Measurements from ENCODE around the gene KCND2.
A peak's percentile ranks its signal among the peaks of the same experiment; 100 is the strongest.

The KCND2 gene

DNA sequence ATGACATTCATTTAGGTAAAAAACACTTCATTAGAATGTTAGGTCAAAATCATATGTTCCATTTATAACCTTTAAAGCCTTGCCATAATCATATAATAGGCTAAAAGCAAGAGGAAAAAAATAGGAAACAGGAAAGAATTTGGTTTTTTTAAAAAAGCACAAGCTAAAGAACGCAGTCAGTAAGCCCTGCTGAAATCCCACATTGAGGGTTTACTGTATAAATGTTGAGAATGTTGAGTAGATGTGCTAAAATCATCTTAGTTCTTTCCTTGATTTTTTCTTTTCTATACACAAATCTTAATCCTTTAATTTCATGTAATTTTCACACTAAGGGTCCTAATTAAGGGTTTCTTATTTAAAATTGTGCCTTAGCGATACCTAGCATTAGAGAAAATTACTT is 452.0 kb downstream of the KCND2 start:
- H3K9me3 ChIP-seq (ENCODE audit: control insufficient read depth in 5 of 5, low read length in 5 of 5): no peaks in the 10 kb centered on the region
- no peak overlapping the region for H3K9ac ChIP-seq (ENCODE audit: low read length in 5 of 5)
- peak overlapping the region in 2 of 5 donors; percentile 6 to 14 for H3K4me3 ChIP-seq (ENCODE audit: low read depth in 1 of 5, low read length in 5 of 5)
- H3K36me3 ChIP-seq (ENCODE audit: control insufficient read depth in 5 of 5, insufficient read depth in 5 of 5, low read length in 5 of 5): no peaks in the 10 kb centered on the region
- no peaks in the 10 kb centered on the region for H3K27me3 ChIP-seq (ENCODE audit: control insufficient read depth in 5 of 5, insufficient read depth in 4 of 5, low read length in 5 of 5)
- H3K4me1 ChIP-seq (ENCODE audit: control insufficient read depth in 5 of 5, insufficient read depth in 5 of 5, low read length in 5 of 5): peaks cover 0 to 9% (median 4%) of the 10 kb centered on the region in 5 donors
- H3K27ac ChIP-seq (ENCODE audit: low read depth, low read length): no peak overlapping the region

- H3K4me3 ChIP-seq (ENCODE audit: low read depth in 1 of 5, low read length in 5 of 5): peak overlapping the region in 3 of 5 donors; percentile 6 to 14 (median 12)
- H3K9me3 ChIP-seq (ENCODE audit: control insufficient read depth in 5 of 5, low read length in 5 of 5): no peaks in the 10 kb centered on the region
- peaks cover 0 to 4% (median 0%) of the 10 kb centered on the region in 5 donors for H3K4me1 ChIP-seq (ENCODE audit: control insufficient read depth in 5 of 5, insufficient read depth in 5 of 5, low read length in 5 of 5)
- H3K27ac ChIP-seq (ENCODE audit: low read depth, low read length): no peak overlapping the region
- H3K9ac ChIP-seq (ENCODE audit: low read length in 5 of 5): no peak overlapping the region
- H3K36me3 ChIP-seq (ENCODE audit: control insufficient read depth in 5 of 5, insufficient read depth in 5 of 5, low read length in 5 of 5): no peaks in the 10 kb centered on the region
- H3K27me3 ChIP-seq (ENCODE audit: control insufficient read depth in 5 of 5, insufficient read depth in 4 of 5, low read length in 5 of 5): no peaks in the 10 kb centered on the region
These were observed 452.5 kb downstream of the KCND2 start for GRCh38 chr7:120725376-120726039.

GRCh38 chr7:120729245-120729644 is 456.3 kb downstream of the KCND2 start:
- Histone ChIP-seq H3K27me3 (ENCODE audit: control insufficient read depth in 5 of 5, insufficient read depth in 4 of 5, low read length in 5 of 5) (no peaks in the 10 kb centered on the region), H3K9ac (ENCODE audit: low read length in 5 of 5) (no peak overlapping the region), H3K4me1 (ENCODE audit: control insufficient read depth in 5 of 5, insufficient read depth in 5 of 5, low read length in 5 of 5) (peaks cover 0 to 7% (median 4%) of the 10 kb centered on the region in 5 donors), H3K27ac (ENCODE audit: low read depth, low read length) (no peak overlapping the region), H3K4me3 (ENCODE audit: low read depth in 1 of 5, low read length in 5 of 5) (no peak overlapping the region), H3K36me3 (ENCODE audit: control insufficient read depth in 5 of 5, insufficient read depth in 5 of 5, low read length in 5 of 5) (no peaks in the 10 kb centered on the region), H3K9me3 (ENCODE audit: control insufficient read depth in 5 of 5, low read length in 5 of 5) (no peaks in the 10 kb centered on the region)

DNA sequence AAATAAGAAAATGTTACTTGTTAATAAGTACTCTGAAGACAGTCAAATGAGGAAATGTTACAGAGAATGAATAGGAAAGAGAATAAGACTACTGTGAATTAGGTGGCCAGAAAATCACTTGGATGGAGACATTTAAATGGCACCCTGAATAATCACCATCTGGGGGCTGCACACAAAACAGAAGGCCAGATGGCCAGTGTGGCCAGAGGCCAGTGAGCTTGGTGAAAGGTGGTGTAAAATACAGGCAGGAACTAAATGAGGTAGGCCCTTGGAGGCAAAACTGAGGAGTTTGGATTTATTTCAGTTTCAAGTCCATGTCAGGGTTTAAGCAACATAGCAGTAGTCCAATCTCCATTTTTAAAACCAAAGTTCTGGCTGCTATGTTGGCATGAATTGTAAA is 458.3 kb downstream of the KCND2 start:
- H3K36me3 ChIP-seq (ENCODE audit: control insufficient read depth in 5 of 5, insufficient read depth in 5 of 5, low read length in 5 of 5): no peaks in the 10 kb centered on the region
- H3K9me3 ChIP-seq (ENCODE audit: control insufficient read depth in 5 of 5, low read length in 5 of 5): no peaks in the 10 kb centered on the region
- no peak overlapping the region for H3K27ac ChIP-seq (ENCODE audit: low read depth, low read length)
- no peak overlapping the region for H3K9ac ChIP-seq (ENCODE audit: low read length in 5 of 5)
- peaks cover 0 to 8% (median 2%) of the 10 kb centered on the region in 5 donors for H3K4me1 ChIP-seq (ENCODE audit: control insufficient read depth in 5 of 5, insufficient read depth in 5 of 5, low read length in 5 of 5)
- no peaks in the 10 kb centered on the region for H3K27me3 ChIP-seq (ENCODE audit: control insufficient read depth in 5 of 5, insufficient read depth in 4 of 5, low read length in 5 of 5)
- H3K4me3 ChIP-seq (ENCODE audit: low read depth in 1 of 5, low read length in 5 of 5): no peak overlapping the region

- Histone ChIP-seq H3K4me1 (ENCODE audit: control insufficient read depth in 5 of 5, insufficient read depth in 5 of 5, low read length in 5 of 5) (peaks cover 0 to 8% (median 2%) of the 10 kb centered on the region in 5 donors), H3K9ac (ENCODE audit: low read length in 5 of 5) (no peak overlapping the region), H3K27me3 (ENCODE audit: control insufficient read depth in 5 of 5, insufficient read depth in 4 of 5, low read length in 5 of 5) (no peaks in the 10 kb centered on the region), H3K36me3 (ENCODE audit: control insufficient read depth in 5 of 5, insufficient read depth in 5 of 5, low read length in 5 of 5) (no peaks in the 10 kb centered on the region), H3K4me3 (ENCODE audit: low read depth in 1 of 5, low read length in 5 of 5) (no peak overlapping the region), H3K9me3 (ENCODE audit: control insufficient read depth in 5 of 5, low read length in 5 of 5) (no peaks in the 10 kb centered on the region), H3K27ac (ENCODE audit: low read depth, low read length) (no peak overlapping the region)
These were observed 459.3 kb downstream of the KCND2 start for GRCh38 chr7:120732256-120732655.

DNA sequence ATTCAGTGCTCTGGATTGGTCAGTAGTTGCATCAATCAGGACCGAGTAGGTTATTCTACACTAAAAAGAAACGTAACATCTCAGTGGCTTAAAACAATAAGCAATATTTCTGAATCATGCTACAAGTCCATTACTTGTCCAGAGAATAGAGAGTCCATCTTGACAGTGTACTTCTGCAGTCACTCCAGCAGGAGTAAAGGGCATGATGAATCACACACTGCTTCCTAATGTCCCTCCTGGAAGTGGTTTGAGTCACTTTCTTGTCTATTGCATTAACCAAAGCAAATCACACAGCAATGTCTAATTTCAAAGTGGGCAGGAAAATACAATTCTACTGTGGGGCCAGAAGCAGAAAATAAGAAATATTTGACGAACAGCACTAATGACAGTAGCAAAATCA is 460.2 kb downstream of the KCND2 start:
- Histone ChIP-seq H3K27me3 (ENCODE audit: control insufficient read depth in 5 of 5, insufficient read depth in 4 of 5, low read length in 5 of 5) (no peaks in the 10 kb centered on the region), H3K4me3 (ENCODE audit: low read depth in 1 of 5, low read length in 5 of 5) (no peak overlapping the region), H3K9me3 (ENCODE audit: control insufficient read depth in 5 of 5, low read length in 5 of 5) (no peaks in the 10 kb centered on the region), H3K36me3 (ENCODE audit: control insufficient read depth in 5 of 5, insufficient read depth in 5 of 5, low read length in 5 of 5) (no peaks in the 10 kb centered on the region), H3K9ac (ENCODE audit: low read length in 5 of 5) (no peak overlapping the region), H3K4me1 (ENCODE audit: control insufficient read depth in 5 of 5, insufficient read depth in 5 of 5, low read length in 5 of 5) (peaks cover 0 to 8% (median 2%) of the 10 kb centered on the region in 5 donors), H3K27ac (ENCODE audit: low read depth, low read length) (no peak overlapping the region)

GRCh38 chr7:120733835-120734234 is 460.9 kb downstream of the KCND2 start:
- H3K4me3 ChIP-seq (ENCODE audit: low read depth in 1 of 5, low read length in 5 of 5): no peak overlapping the region

GRCh38 chr7:120735791-120736190 is 462.8 kb downstream of the KCND2 start:
- no peaks in the 10 kb centered on the region for H3K27me3 ChIP-seq (ENCODE audit: control insufficient read depth in 5 of 5, insufficient read depth in 4 of 5, low read length in 5 of 5)

More at GRCh38 chr7:120733835-120734234, 460.9 kb downstream of the KCND2 start:
- Histone ChIP-seq H3K4me1 (ENCODE audit: control insufficient read depth in 5 of 5, insufficient read depth in 5 of 5, low read length in 5 of 5) (peaks cover 0 to 12% (median 2%) of the 10 kb centered on the region in 5 donors), H3K36me3 (ENCODE audit: control insufficient read depth in 5 of 5, insufficient read depth in 5 of 5, low read length in 5 of 5) (no peaks in the 10 kb centered on the region), H3K27me3 (ENCODE audit: control insufficient read depth in 5 of 5, insufficient read depth in 4 of 5, low read length in 5 of 5) (no peaks in the 10 kb centered on the region), H3K9me3 (ENCODE audit: control insufficient read depth in 5 of 5, low read length in 5 of 5) (no peaks in the 10 kb centered on the region), H3K9ac (ENCODE audit: low read length in 5 of 5) (no peak overlapping the region), H3K27ac (ENCODE audit: low read depth, low read length) (no peak overlapping the region)

DNA sequence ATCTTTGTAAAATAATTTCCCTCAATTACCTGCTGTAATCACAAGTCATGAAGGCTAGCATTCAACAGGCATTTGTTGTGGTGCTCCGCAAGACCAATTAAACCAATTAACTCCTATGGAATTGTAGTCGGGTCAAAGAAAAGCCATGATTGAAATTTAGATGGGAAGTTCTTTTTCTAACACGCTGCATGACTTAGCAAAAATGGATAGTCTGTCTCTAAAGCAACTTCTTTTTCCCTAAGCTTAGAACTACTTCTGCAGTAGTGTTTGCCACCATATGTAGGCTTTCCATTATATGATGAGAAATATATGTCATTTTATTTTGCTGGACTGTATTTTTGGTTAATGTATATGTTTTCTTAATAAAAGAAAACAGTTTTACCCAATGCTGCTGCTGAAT is 465.8 kb downstream of the KCND2 start:
- Histone ChIP-seq H3K36me3 (ENCODE audit: control insufficient read depth in 5 of 5, insufficient read depth in 5 of 5, low read length in 5 of 5) (no peaks in the 10 kb centered on the region), H3K4me1 (ENCODE audit: control insufficient read depth in 5 of 5, insufficient read depth in 5 of 5, low read length in 5 of 5) (peaks cover 0 to 14% (median 0%) of the 10 kb centered on the region in 5 donors), H3K27ac (ENCODE audit: low read depth, low read length) (no peak overlapping the region), H3K9ac (ENCODE audit: low read length in 5 of 5) (no peak overlapping the region), H3K9me3 (ENCODE audit: control insufficient read depth in 5 of 5, low read length in 5 of 5) (no peaks in the 10 kb centered on the region), H3K27me3 (ENCODE audit: control insufficient read depth in 5 of 5, insufficient read depth in 4 of 5, low read length in 5 of 5) (no peaks in the 10 kb centered on the region), H3K4me3 (ENCODE audit: low read depth in 1 of 5, low read length in 5 of 5) (no peak overlapping the region)

More at GRCh38 chr7:120735791-120736190, 462.8 kb downstream of the KCND2 start:
- Histone ChIP-seq H3K9me3 (ENCODE audit: control insufficient read depth in 5 of 5, low read length in 5 of 5) (no peaks in the 10 kb centered on the region), H3K27ac (ENCODE audit: low read depth, low read length) (no peak overlapping the region), H3K36me3 (ENCODE audit: control insufficient read depth in 5 of 5, insufficient read depth in 5 of 5, low read length in 5 of 5) (no peaks in the 10 kb centered on the region), H3K4me1 (ENCODE audit: control insufficient read depth in 5 of 5, insufficient read depth in 5 of 5, low read length in 5 of 5) (peaks cover 0 to 18% (median 2%) of the 10 kb centered on the region in 5 donors), H3K4me3 (ENCODE audit: low read depth in 1 of 5, low read length in 5 of 5) (no peak overlapping the region), H3K9ac (ENCODE audit: low read length in 5 of 5) (no peak overlapping the region)

- Histone ChIP-seq H3K9ac (ENCODE audit: low read length in 5 of 5) (peak overlapping the region in 2 of 5 donors; percentile 5 to 35), H3K9me3 (ENCODE audit: control insufficient read depth in 5 of 5, low read length in 5 of 5) (no peaks in the 10 kb centered on the region), H3K27ac (ENCODE audit: low read depth, low read length) (no peak overlapping the region)
These were observed 467.4 kb downstream of the KCND2 start for GRCh38 chr7:120740348-120740747.

More at GRCh38 chr7:120740348-120740747, 467.4 kb downstream of the KCND2 start:
- Histone ChIP-seq H3K4me3 (ENCODE audit: low read depth in 1 of 5, low read length in 5 of 5) (peak overlapping the region; percentile 34 to 67 (median 54)), H3K27me3 (ENCODE audit: control insufficient read depth in 5 of 5, insufficient read depth in 4 of 5, low read length in 5 of 5) (no peaks in the 10 kb centered on the region), H3K4me1 (ENCODE audit: control insufficient read depth in 5 of 5, insufficient read depth in 5 of 5, low read length in 5 of 5) (peaks cover 0 to 14% (median 0%) of the 10 kb centered on the region in 5 donors), H3K36me3 (ENCODE audit: control insufficient read depth in 5 of 5, insufficient read depth in 5 of 5, low read length in 5 of 5) (no peaks in the 10 kb centered on the region)
